GM10266 (cell line): ENCODE data around the gene SLC38A9.

ENCODE experiments used
- DNase-seq: peaks from one replicate; pipeline ENCODE4 v3.0.0; 2012; ENCODE audit errors: extremely low spot score
- TF ChIP-seq, protein P1 (sequence below): IDR thresholded peaks from 2 replicates; pipeline ENCODE4 v1.5.1; 2012; ENCODE audit warnings: mild to moderate bottlenecking, low read depth; ENCODE audit not compliant: control insufficient read depth, insufficient read depth; ENCODE audit errors: missing control alignments

SLC38A9 gene

DNA sequence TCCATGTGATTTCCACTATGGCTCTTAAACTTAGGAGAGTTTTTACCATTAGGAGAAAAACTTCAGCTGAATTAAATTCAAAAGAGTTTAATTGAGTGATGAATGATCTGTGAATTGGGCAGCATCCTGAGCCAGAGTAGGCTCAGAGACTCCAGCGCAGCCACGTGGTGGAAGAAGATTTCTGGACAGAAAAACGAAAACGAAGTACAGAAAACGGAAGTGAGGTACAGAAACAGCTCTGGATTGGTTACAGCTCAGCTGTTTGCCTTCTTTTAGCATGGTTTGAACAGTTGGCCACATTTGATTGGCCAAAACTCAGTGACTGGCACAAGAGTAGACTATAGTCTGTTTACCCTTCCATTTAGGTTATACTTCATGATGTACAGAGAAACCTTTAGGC, 108.2 kb downstream of the SLC38A9 start:
- TF ChIP-seq, protein P1, sequence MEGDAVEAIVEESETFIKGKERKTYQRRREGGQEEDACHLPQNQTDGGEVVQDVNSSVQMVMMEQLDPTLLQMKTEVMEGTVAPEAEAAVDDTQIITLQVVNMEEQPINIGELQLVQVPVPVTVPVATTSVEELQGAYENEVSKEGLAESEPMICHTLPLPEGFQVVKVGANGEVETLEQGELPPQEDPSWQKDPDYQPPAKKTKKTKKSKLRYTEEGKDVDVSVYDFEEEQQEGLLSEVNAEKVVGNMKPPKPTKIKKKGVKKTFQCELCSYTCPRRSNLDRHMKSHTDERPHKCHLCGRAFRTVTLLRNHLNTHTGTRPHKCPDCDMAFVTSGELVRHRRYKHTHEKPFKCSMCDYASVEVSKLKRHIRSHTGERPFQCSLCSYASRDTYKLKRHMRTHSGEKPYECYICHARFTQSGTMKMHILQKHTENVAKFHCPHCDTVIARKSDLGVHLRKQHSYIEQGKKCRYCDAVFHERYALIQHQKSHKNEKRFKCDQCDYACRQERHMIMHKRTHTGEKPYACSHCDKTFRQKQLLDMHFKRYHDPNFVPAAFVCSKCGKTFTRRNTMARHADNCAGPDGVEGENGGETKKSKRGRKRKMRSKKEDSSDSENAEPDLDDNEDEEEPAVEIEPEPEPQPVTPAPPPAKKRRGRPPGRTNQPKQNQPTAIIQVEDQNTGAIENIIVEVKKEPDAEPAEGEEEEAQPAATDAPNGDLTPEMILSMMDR = no peak
- DNase-seq = no peak

DNA sequence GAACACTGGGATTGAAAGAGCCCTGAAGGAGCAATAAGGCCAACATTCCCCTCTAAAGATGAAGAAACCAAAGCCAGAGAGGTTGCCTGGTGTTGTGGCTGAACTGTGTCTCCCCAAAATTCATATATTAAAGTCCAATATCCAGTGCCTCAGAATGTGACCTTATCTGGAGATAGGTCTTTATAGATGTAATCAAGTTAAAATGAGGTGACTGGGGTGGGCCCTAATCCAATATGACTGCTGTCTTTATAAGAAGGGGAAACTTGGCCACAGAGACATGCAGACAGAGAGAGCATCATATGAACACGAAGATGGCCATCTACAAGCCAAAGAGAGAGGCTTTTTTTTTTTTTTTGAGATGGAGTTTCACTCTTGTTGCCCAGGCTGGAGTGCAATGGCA, 110.5 kb downstream of the SLC38A9 start:
- no peak for DNase-seq
- TF ChIP-seq, protein P1 = no peak

DNA sequence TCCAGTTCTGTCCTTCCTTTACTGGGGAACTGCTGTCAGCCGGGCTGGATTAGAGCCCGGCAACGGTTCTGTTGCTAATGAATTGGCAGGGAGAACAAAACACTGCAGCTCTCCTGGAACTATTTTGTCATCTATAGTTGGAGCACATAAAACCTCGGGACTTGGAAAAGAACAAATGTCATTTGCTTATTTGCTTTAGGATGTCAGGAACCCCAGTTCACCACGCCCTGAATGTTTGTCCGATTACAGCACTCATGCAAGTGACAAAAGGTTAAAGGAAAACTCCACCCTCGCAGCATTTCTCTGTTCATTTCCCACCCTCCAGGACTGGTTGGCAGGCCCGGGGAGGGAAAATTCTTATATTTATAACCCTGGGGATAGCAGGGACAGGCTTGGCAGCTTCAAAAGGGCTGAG, 110.9 kb downstream of the SLC38A9 start:
- TF ChIP-seq, protein P1 = no peak
- DNase-seq = no peak

DNA sequence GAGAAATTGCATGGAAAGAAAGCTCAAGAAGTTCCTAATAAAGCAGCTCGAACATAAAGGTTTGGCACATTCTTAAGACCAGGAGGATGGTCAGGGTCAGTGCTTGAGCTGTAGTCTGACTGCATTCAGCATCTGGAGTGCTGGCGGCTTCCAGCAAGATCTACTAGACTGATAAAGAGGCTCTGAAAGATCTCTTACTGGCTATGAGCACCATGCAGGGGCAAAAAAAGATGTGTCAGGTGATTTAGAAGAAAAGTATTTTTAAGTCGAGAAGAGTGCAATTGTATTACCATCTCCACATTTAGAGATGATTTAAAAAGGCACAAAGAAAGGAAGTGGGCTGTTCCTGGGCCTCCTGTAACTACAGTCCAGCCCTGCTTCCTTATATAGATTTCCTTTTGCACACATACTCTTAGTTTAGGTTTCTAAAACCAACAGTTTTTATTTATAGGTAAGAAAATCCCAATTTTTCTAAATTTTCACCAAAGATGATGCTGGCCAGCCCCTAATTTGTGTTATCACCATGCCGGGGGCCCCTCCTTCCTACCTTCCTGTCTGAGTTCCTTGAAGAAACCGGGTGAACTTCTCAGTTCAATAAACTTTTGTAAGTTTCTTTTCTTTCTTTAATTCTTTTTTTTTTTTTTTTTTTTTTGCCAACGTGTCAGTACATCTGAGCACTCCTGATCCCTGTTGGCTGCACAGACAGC, 111.5 kb downstream of the SLC38A9 start:
- TF ChIP-seq, protein P1 = no peak
- peak; percentile 40 for DNase-seq

DNA sequence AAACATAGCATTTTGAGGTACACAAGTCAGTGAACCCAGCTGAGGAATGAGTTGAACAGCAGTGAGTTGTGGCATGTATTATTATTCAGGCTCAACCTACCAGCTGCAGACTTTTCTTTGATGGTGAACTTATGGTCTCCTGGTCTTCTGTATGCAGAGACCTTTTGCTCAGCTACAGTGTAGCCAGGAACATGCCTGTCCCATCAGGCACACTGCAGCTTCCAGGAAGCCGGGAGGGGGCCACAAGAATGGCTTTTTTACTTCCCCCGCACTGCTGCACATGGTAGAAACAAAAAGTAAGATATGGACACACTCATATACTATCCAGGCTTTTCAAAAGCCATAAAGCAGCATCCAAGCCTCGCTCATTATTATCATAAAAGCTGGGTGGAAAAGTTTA, 112.0 kb downstream of the SLC38A9 start:
- no peak for DNase-seq
- TF ChIP-seq, protein P1 = no peak

DNA sequence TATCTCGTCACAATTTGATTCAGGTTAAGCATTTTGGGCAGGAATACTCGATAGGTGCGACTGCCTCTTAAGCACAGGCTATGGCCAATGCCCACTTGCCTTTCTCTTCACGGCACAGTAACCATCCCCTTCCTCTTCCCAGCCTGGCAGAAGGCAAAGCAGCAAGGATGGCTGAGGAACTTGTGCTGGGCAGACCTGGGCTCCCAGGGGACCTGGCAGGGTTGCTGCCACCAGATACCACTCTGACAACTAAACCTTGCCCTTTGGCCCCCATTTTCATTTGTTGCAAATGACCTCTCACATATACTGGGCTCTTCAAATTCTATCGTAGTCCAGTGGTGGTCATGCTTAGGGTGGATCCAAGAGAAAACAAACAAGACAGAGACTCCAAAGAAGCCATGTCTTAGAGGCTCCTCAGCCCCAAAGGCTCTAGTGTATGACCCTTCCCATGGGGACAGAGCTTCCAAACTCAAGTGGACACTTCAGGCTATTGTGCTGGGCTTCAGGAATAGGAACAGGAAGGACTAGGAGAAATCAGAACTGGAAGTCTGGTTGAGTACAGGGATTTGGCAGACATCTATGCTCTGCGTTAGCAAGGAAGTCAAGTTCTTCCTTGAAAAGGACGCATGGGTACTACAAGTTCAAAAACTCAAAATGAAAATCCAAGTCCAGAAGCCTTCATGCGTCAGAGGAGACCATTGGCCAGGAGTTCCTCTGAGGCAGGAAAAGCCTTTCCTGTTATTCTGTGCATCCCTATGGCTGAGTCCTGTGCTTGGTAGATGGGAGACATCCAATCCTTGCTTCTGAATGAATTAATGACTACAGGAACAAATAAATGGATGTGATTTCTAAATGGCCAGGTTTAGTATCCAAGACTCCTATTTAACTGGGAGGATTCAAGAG, 112.7 kb downstream of the SLC38A9 start:
- TF ChIP-seq, protein P1 = no peak
- no peak for DNase-seq
